CD4-positive, alpha-beta T cell treated with Interleukin-15 for 4 hours (primary cell): ENCODE results near the gene RAPSN.

ENCODE experiments used
- DNase-seq: peaks from one replicate; pipeline ENCODE4 v3.0.0-alpha.2; 2020; ENCODE audit warnings: low spot score

RAPSN gene

GRCh38 chr11:47407746-47408590 lies 41.0 kb downstream of the RAPSN start, which contains the start of gene SLC39A13:
SLC39A13 (plus strand) TSS chr11:47408590; CDS start chr11:47410095, 1,505 bp downstream.
- peak; percentile 92 for DNase-seq

DNA sequence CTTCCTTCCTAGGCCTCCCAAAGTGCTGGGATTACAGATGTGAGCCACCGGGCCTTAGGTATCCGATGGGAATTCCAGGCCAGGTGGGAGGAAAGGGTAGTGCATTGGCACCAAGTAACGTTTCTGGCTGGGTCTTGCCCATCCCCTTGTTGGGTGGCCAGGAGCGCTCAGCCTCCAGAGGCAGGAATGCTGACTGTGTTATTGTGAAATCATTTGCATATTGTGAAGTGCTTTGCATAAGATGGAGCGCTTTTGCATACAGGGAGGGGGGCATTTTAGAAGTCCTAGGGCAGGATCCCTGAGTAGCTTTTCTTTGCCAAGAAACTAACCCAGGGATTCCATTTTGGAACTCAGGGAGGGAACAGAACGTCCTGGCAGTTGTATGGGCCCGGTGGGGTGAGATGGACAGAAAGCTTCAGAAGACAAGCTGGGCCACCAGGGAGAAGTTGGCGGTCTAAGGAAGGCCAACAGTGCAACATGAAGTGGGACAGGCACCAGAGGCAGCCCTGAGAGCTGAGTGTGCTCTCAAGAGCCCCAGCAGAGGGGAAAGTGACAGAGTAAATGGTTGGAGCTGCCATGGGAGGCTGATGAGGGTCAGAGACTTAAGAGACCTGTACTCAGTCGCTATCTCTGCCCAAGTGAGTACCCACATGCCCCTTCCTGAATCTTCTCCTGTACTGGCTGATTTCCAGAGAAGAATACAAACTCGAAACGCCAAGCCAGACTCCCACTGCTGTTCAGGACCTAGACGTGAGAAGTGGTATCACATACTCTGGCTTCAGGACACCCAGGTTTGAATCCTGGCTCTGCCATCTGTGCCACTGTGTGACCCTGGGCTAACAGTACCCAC lies 41.8 kb downstream of the RAPSN start:
- no peak for DNase-seq

GRCh38 chr11:47403571-47403970 lies 45.4 kb downstream of the RAPSN start:
- no peak for DNase-seq

DNA sequence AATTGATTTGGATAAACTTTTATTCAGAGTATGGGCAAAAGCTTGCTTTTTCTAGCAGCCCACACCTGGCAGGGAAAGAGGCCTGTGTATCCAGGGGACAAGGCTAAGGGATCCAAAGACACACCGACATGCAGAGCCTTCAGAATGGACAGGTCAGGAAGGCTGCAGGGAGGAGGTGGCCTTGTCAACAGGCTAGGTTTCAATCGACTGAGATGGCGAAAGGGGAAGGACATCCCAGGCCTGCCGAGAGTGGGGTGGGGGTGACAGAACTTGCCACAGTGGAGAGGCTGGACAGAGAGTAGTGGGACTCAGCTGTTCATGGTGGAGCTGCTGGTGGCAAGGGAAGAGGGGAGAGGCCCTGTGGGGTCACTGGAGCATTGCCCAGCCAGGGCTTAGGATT lies 45.8 kb downstream of the RAPSN start:
- DNase-seq = no peak

GRCh38 chr11:47400768-47401279 lies 48.1 kb downstream of the RAPSN start:
- DNase-seq = no peak

GRCh38 chr11:47399860-47400767 lies 48.8 kb downstream of the RAPSN start:
- DNase-seq = peak; percentile 34

DNA sequence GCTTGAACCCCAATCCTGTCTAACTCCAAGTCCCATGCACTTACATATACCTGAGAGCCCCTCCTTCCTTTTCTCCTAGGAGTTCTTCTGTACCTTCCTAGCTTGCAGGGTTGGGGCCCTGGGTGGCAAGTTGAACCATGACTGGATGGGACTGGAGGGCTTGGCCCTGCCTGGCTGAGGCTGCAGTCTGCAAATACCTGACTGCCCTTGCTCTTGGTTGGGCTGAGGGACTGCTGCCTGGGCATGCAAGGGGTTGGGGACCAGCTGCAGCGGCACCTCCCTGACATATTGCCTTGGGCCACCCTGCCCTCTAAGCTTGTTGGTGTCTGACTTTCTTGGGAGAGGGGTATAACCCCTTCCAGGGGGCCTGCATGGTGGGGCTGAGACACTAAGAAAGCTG lies 50.4 kb downstream of the RAPSN start:
- no peak for DNase-seq

DNA sequence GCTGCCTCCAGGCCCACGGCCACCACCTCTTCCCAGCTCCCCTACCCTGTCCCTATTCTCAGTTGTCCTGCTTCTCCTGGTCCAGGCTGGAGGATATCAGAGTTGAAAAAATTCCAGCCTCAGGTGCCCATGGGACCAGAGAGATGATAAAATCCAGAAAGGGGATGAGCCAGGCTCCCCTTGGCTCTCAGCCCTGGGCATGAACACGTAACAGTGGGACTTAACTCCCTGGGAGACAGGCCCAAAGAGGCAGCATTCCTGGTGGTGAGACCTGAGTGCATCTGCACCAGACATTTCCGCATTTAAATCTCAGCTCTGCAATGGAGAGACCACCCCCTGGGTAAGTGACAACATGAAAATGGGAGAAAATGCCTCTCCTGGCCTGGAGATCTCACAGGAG lies 50.9 kb downstream of the RAPSN start:
- no peak for DNase-seq

- no peak for DNase-seq
Measured at GRCh38 chr11:47396049-47396320, 53.0 kb downstream of the RAPSN start.

GRCh38 chr11:47395223-47396048 lies 53.5 kb downstream of the RAPSN start:
- DNase-seq = no peak

GRCh38 chr11:47394322-47395222 lies 54.4 kb downstream of the RAPSN start:
- DNase-seq = peak; percentile 66

DNA sequence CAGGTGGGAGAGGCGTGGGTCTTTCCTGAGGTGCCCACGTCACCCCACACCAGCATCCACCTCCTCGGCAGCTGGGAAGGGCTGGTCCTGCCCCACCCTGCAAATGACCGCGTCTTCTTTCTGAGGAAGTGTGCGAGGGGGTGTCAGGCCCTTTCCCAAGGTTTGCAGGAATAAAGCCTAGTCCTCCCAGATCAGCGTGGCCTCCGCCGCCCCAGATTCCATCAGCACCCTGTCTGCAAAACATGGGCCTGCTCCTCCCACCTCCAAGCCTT lies 55.0 kb downstream of the RAPSN start:
- no peak for DNase-seq

DNA sequence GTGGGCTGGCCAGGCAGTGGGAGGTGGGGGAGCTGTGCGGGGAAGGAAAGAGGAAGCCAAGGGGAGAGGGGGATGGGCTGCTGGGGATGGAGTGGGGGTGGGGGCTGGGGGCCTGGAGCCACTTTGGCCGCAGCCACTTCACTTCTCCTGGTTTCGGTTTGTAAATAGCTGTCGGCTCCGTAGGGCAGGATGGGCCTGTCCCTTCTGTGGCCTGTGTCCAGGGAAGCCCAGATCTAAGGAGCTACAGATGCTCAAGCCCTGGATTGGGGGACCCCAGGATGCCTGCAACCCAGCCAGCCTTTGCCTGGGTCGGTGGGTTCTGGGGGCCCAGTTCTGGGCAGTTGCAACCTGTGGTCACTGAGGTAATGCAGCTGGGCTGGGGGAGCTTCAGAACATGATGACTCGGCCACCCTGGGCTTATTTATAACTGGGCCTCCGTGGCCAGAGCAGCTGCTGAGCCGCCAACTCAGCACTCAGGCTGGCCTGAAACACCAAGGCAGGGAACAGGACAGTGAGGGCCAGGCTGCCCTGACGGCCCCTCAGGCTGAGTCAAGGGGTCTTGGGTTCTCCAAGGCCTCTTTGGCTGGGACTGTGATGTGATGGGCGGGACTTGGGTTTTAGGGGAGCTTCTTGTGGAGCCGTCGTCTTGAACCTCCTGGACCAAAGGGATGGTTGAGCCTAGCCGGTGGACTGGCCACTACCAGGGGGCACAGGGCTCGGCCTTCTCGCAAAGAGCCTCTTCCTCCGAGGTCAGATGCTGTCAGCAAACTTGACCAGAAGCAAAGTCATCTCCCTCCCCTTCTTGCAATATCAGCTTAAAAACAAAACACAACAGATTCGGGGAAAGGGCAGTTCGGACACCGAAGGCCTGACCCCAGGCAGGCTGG lies 55.5 kb downstream of the RAPSN start:
- no peak for DNase-seq

- no peak for DNase-seq
Measured at GRCh38 chr11:47392546-47393162, 56.3 kb downstream of the RAPSN start.

DNA sequence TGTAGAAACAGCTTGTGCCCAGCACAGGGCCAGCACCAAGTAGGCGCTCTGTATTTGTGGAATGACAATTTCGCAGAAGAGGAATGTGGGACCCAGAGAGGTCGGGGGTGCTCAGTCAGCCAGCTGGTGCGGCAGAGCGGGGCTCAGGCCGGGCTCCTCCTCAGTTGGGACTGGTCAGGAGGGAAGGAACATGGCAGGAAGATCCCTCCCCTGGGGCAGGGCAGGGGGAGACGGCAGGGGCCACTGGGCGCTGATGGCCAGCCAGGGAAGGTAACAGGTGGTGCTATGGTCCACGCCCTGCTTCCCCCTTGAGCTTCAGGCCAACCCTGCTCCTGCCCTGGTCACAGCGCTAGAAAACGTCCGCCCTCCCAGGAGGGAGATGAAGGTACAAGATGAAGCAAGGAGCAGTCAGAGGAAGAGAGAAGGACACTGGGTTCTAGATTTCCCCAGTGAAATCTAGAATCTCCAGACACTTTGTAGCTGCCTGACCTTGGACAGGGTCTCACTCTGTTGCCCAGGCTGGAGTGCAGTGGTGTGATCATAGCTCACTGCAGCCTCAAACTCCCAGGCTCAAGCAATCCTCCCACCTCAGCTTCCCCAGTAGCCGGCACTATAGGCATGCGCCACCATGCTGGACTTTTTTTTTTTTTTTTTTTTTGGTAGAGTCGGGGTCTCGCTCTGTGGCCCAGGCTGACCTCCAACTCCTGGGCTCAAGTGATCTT lies 57.1 kb downstream of the RAPSN start:
- DNase-seq = no peak

GRCh38 chr11:47391077-47391583 lies 57.8 kb downstream of the RAPSN start:
- no peak for DNase-seq

DNA sequence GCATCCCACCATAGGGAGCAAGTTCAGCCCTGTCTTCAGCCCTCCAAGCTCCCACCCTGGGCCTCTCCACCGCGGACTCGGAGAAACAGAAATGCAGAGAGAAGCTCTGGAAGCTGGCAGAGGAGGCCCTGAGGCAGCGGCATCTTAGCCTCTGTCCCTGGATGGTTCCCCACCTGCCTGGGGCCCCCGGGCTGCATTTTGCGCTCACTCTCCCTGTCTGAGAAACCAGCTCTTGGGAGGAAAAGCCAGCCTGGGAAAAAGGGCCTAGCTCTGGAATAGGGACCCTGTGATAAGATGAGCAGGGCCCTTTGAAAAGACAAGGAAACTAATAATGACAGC lies 58.5 kb downstream of the RAPSN start:
- DNase-seq = no peak
